ENCODE data around the gene CCDC158.

GRCh38 chr4:76342191-76342590, 78.8 kb downstream of the CCDC158 start:
- TF ChIP-seq YY1 (IDR thresholded peaks at IDR 0.05; ENCODE audit: low read depth) (no peak), CREB1 (IDR thresholded peaks at IDR 0.05; ENCODE audit: low read depth) (no peak), MAX (IDR thresholded peaks at IDR 0.05) (no peak), REST (IDR thresholded peaks at IDR 0.05; ENCODE audit: low read depth) (no peak)
